Panc1 (cell line): ENCODE measurements around the gene DOK6.
"Not testable (repeated sequence)": the region's sequence is repeated elsewhere in the genome, so short reads cannot be mapped to it uniquely, and the experiment has no call there.

ENCODE experiments used
- CTCF ChIP-seq: fragments of 450-650 bp; IDR thresholded peaks from 2 replicates; pipeline ENCODE4 v1.5.1; 2017; ENCODE audit warnings: mild to moderate bottlenecking
- POLR2AphosphoS5 ChIP-seq: IDR thresholded peaks from 2 replicates; pipeline ENCODE4 v1.6.1; 2012; ENCODE audit warnings: mild to moderate bottlenecking, low read depth, low read length, moderate library complexity
- REST ChIP-seq, 2 experiments: IDR thresholded peaks; 2 replicates each; pipeline ENCODE4 v1.6.1; 2011 to 2012; ENCODE audit warnings: low read depth in 2 of 2, control low read depth in 1 of 2, low read length in 1 of 2, mild to moderate bottlenecking in 1 of 2, moderate library complexity in 1 of 2; ENCODE audit not compliant: insufficient read depth in 1 of 2
- SIN3A ChIP-seq: IDR thresholded peaks from 2 replicates; pipeline ENCODE4 v1.6.1; 2012; ENCODE audit warnings: low read depth, mild to moderate bottlenecking, low read length, moderate library complexity, borderline replicate concordance; ENCODE audit not compliant: insufficient read depth
- TCF7L2 ChIP-seq: IDR thresholded peaks from 2 replicates; pipeline ENCODE4 v1.6.1; 2011; ENCODE audit warnings: mild to moderate bottlenecking, low read depth, low read length, inconsistent platforms

DNA sequence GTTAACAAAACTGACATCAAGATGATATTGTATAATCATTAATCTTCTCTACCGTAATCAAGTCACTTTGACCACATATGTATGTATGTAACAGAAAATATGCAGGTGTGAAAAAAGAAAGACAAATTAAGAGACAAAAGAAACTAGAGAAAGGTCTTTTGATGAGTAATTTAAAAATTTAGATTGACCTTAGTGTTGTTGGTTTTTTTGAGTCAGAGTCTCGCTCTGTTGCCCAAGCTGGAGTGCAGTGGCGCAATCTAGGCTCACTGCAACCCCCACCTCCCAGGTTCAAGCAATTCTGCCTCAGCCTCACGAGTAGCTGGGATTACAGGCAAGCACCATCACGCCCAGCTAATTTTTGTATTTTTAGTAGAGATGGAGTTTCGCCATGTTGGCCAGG, 464.1 kb downstream of the DOK6 start:
- TF ChIP-seq CTCF; SIN3A; POLR2AphosphoS5; REST (IDR thresholded peaks at IDR 0.05; ENCODE audit: insufficient read depth in 1 of 2, low read depth in 2 of 2, low read length in 1 of 2); TCF7L2: not testable (repeated sequence)
